H1 (cell line): ENCODE measurements around the gene COX7A2. TPM values are rescaled to one million over a fixed set of nuclear protein-coding genes. Genes with fewer than 3 reads are reported as not detected.

ENCODE experiments used
- CTCF ChIA-PET: fragments of 300-600 bp; sonication (Branson Sonifier 250); formaldehyde crosslinking; loops from one replicate; lab custom pipeline; 2021; ENCODE audit not compliant: partially characterized antibody; lab: Charles Lee
- POLR2A ChIA-PET: fragments of 300-600 bp; sonication (Branson Sonifier 250); formaldehyde crosslinking; loops from one replicate; lab custom pipeline; 2021; ENCODE audit warnings: inconsistent platforms; ENCODE audit not compliant: partially characterized antibody; lab: Charles Lee
- DNase-seq, 2 experiments: peaks; one replicate each; pipeline versions ENCODE4 v3.0.0 to v3.0.0-alpha.2; 2010 to 2022; ENCODE audit warnings: low spot score in 2 of 2, low read depth in 1 of 2, mixed read lengths in 1 of 2
- FAIRE-seq: peaks from 2 replicates; lab custom pipeline; 2011; peaks lifted over from hg19 to GRCh38; lab: Jason Lieb, UNC
- H2AFZ ChIP-seq: 2 replicates; pipeline ENCODE4 v1.8.1; 2012; ENCODE audit warnings: low read length, inconsistent platforms
- H2AK5ac ChIP-seq: 2 replicates; pipeline ENCODE4 v1.6.1; 2013; ENCODE audit warnings: low read depth, low read length
- H2BK120ac ChIP-seq: replicated peaks from 2 replicates; pipeline ENCODE3; 2013; ENCODE audit warnings: low read depth, low read length, inconsistent platforms
- H2BK12ac ChIP-seq: 2 replicates; pipeline ENCODE4 v1.6.1; 2013; ENCODE audit warnings: low read depth, low read length
- H2BK15ac ChIP-seq: 2 replicates; pipeline ENCODE4 v1.6.1; 2013; ENCODE audit warnings: low read length
- H2BK20ac ChIP-seq: 2 replicates; pipeline ENCODE4 v1.6.1; 2013; ENCODE audit warnings: low read length
- H2BK5ac ChIP-seq: 2 replicates; pipeline ENCODE4 v1.6.1; 2013; ENCODE audit warnings: low read depth, low read length
- H3K14ac ChIP-seq: 2 replicates; pipeline ENCODE4 v1.6.1; 2013; ENCODE audit warnings: inconsistent platforms; ENCODE audit not compliant: insufficient read length
- H3K18ac ChIP-seq: 2 replicates; pipeline ENCODE4 v1.6.1; 2013; ENCODE audit warnings: low read length; ENCODE audit errors: extremely low read depth
- H3K23ac ChIP-seq: 2 replicates; pipeline ENCODE4 v1.6.1; 2013; ENCODE audit warnings: inconsistent platforms; ENCODE audit not compliant: insufficient read length
- H3K23me2 ChIP-seq: 2 replicates; pipeline ENCODE4 v1.6.1; 2013; ENCODE audit warnings: low read depth, low read length
- H3K27ac ChIP-seq: 2 replicates; pipeline ENCODE4 v1.6.1; 2011; ENCODE audit warnings: low read depth, low read length, inconsistent platforms
- H3K27me3 ChIP-seq, 4 experiments: replicated peaks in 1 of 4; 1 replicate in 1 of 4; 2 replicates in 3 of 4; pipeline versions ENCODE4 v1.6.1 to v1.8.1; 2011 to 2013; ENCODE audit warnings: low read length in 3 of 4, mild to moderate bottlenecking in 3 of 4, inconsistent platforms in 2 of 4, mixed read lengths in 2 of 4, moderate library complexity in 1 of 4; ENCODE audit not compliant: control insufficient read depth in 3 of 4, insufficient read depth in 3 of 4; ENCODE audit errors: extremely low read depth in 1 of 4
- H3K36me3 ChIP-seq, 4 experiments: 2 replicates each; pipeline versions ENCODE4 v1.6.1 to v1.8.1; 2011 to 2013; ENCODE audit warnings: mild to moderate bottlenecking in 4 of 4, low read length in 3 of 4, moderate library complexity in 2 of 4, control low read depth in 1 of 4, inconsistent platforms in 1 of 4; ENCODE audit not compliant: insufficient read depth in 4 of 4, control insufficient read depth in 2 of 4
- H3K4ac ChIP-seq: replicated peaks from 2 replicates; pipeline ENCODE3; 2013; ENCODE audit warnings: low read length, low read depth, mixed read lengths, inconsistent platforms; ENCODE audit not compliant: insufficient read length
- H3K4me1 ChIP-seq, 4 experiments: replicated peaks in 1 of 4; 1 replicate in 1 of 4; 2 replicates in 3 of 4; pipeline versions ENCODE4 v1.6.1 to v1.8.1; 2011 to 2013; ENCODE audit warnings: low read length in 3 of 4, inconsistent platforms in 2 of 4, mixed read lengths in 1 of 4; ENCODE audit not compliant: insufficient read depth in 4 of 4, control insufficient read depth in 3 of 4
- H3K4me2 ChIP-seq, 2 experiments: 2 replicates each; pipeline versions ENCODE4 v1.6.1 to v1.8.1; 2011 to 2013; ENCODE audit warnings: low read depth in 2 of 2, low read length in 2 of 2, control low read depth in 1 of 2, inconsistent platforms in 1 of 2, mild to moderate bottlenecking in 1 of 2; ENCODE audit not compliant: insufficient read depth in 1 of 2
- H3K4me3 ChIP-seq, 4 experiments: fragments of 200-600, 300-600 bp in 1 of 4; sonication (generic), shearing (Covaris generic), sonication (Bioruptor Twin) in 1 of 4; 2 replicates each; pipeline versions ENCODE4 v1.5.1 to v1.8.1; 2011 to 2016; ENCODE audit warnings: low read length in 4 of 4, low read depth in 3 of 4, control low read depth in 2 of 4, inconsistent platforms in 2 of 4, mild to moderate bottlenecking in 2 of 4, mixed read lengths in 1 of 4, moderate library complexity in 1 of 4; ENCODE audit not compliant: insufficient read depth in 2 of 4; ENCODE audit errors: extremely low read depth in 1 of 4
- H3K56ac ChIP-seq: replicated peaks from 2 replicates; pipeline ENCODE3; 2013; ENCODE audit warnings: low read depth, mild to moderate bottlenecking, mixed read lengths, low read length, inconsistent platforms; ENCODE audit not compliant: insufficient read length
- H3K79me1 ChIP-seq: 2 replicates; pipeline ENCODE4 v1.6.1; 2013; ENCODE audit warnings: low read depth, low read length, control low read depth
- H3K79me2 ChIP-seq, 2 experiments: 2 replicates each; pipeline versions ENCODE4 v1.6.1 to v1.8.1; 2012 to 2013; ENCODE audit warnings: low read length in 2 of 2, mild to moderate bottlenecking in 2 of 2, inconsistent platforms in 1 of 2; ENCODE audit not compliant: insufficient read depth in 2 of 2, control insufficient read depth in 1 of 2
- H3K9ac ChIP-seq, 4 experiments: replicated peaks in 1 of 4; 1 replicate in 1 of 4; 2 replicates in 3 of 4; pipeline versions ENCODE4 v1.6.1 to v1.8.1; 2011 to 2013; ENCODE audit warnings: low read depth in 3 of 4, low read length in 3 of 4, control low read depth in 2 of 4, mild to moderate bottlenecking in 2 of 4, moderate library complexity in 2 of 4, inconsistent platforms in 1 of 4; ENCODE audit errors: extremely low read depth in 1 of 4
- H3K9me3 ChIP-seq, 2 experiments: 2 replicates each; pipeline versions ENCODE4 v1.6.1 to v1.8.1; 2012 to 2013; ENCODE audit warnings: mild to moderate bottlenecking in 2 of 2, moderate library complexity in 2 of 2, control low read depth in 1 of 2, inconsistent platforms in 1 of 2, low read depth in 1 of 2, low read length in 1 of 2, mixed read lengths in 1 of 2; ENCODE audit not compliant: insufficient read depth in 2 of 2
- H4K20me1 ChIP-seq, 2 experiments: replicated peaks in 1 of 2; 2 replicates each; pipeline versions ENCODE3 to v1.8.1; 2011 to 2013; ENCODE audit warnings: inconsistent platforms in 2 of 2, low read length in 2 of 2, mild to moderate bottlenecking in 1 of 2; ENCODE audit not compliant: insufficient read depth in 2 of 2, control insufficient read depth in 1 of 2
- H4K5ac ChIP-seq: 2 replicates; pipeline ENCODE4 v1.6.1; 2013; ENCODE audit warnings: low read length, low read depth, mixed read lengths, inconsistent platforms; ENCODE audit not compliant: insufficient read length
- H4K8ac ChIP-seq: 2 replicates; pipeline ENCODE4 v1.8.0; 2013; ENCODE audit warnings: mild to moderate bottlenecking, moderate library complexity, low read length, inconsistent platforms; ENCODE audit not compliant: insufficient read depth; ENCODE audit errors: extremely low read depth
- H4K91ac ChIP-seq: replicated peaks from 2 replicates; pipeline ENCODE3; 2013; ENCODE audit warnings: low read length, mixed read lengths, inconsistent platforms; ENCODE audit not compliant: insufficient read length
- RFX5 ChIP-seq: IDR thresholded peaks from 2 replicates; pipeline ENCODE4 v1.6.1; 2011; ENCODE audit warnings: low read depth, low read length, improper control_type of control experiment, borderline replicate concordance
- SP1 ChIP-seq: IDR thresholded peaks from 2 replicates; pipeline ENCODE4 v1.6.1; 2011; ENCODE audit warnings: low read depth, low read length
- ZNF274 ChIP-seq: IDR thresholded peaks from 2 replicates; pipeline ENCODE4 v1.7.0; 2012; ENCODE audit warnings: low read length, borderline replicate concordance; ENCODE audit errors: extremely low read depth
- WGBS, 2 experiments: shearing (Covaris generic) in 1 of 2; methylation state at CpG; one replicate each; pipeline versions ENCODE4 v1.1.6 to v1.1.7; 2013 to 2015; ENCODE audit warnings: low lambda C conversion rate in 2 of 2, mixed read lengths in 2 of 2, inconsistent platforms in 1 of 2, low coverage in 1 of 2, missing lambda C conversion rate in 1 of 2; ENCODE audit not compliant: insufficient replicate concordance in 2 of 2, insufficient coverage in 1 of 2, insufficient read length in 1 of 2; ENCODE audit errors: extremely low coverage in 1 of 2, missing lambda C conversion rate in 1 of 2; 5-methylcytosine and 5-hydroxymethylcytosine counted together
- polyA plus RNA-seq, 7 experiments: library from polyadenylated mRNA; depleted of rRNA in 3 of 7; stranded (reverse) in 5 of 7; unstranded in 2 of 7; fragments of >200 nt in 5 of 7; fragments of 200-250 nt in 2 of 7; gene quantifications; 1 replicate in 5 of 7; 2 replicates in 1 of 7; 4 replicates in 1 of 7; pipeline versions ENCODE4 v1.2.1 to v1.2.3, GENCODE V29; 2011 to 2013; ENCODE audit warnings: missing spikeins in 2 of 7, mixed read lengths in 2 of 7
- total RNA-seq: library from RNA; stranded (reverse); fragmentation: NEBNext Ultra II Directional; extraction: Animal tissue kit (Norgen Biotek cat#: 25700); gene quantifications from 2 replicates; pipeline ENCODE4 v1.2.1, GENCODE V29; 2021
- TF ChIP-seq, protein P1 (sequence below), 3 experiments: IDR thresholded peaks; 1 replicate in 2 of 3; 2 replicates in 1 of 3; pipeline versions ENCODE4 v1.5.1 to v1.6.1; 2011; ENCODE audit warnings: low read length in 3 of 3, mild to moderate bottlenecking in 3 of 3, inconsistent platforms in 2 of 3, low read depth in 1 of 3, moderate library complexity in 1 of 3; ENCODE audit not compliant: insufficient read depth in 1 of 3; ENCODE audit errors: control extremely low read depth in 1 of 3

COX7A2 gene
- total and polyA plus RNA-seq, 2 of the 8 experiments (the other 6 are each of a cell fraction or from before 2014, with no cell fraction given): 262 to 468 TPM

DNA sequence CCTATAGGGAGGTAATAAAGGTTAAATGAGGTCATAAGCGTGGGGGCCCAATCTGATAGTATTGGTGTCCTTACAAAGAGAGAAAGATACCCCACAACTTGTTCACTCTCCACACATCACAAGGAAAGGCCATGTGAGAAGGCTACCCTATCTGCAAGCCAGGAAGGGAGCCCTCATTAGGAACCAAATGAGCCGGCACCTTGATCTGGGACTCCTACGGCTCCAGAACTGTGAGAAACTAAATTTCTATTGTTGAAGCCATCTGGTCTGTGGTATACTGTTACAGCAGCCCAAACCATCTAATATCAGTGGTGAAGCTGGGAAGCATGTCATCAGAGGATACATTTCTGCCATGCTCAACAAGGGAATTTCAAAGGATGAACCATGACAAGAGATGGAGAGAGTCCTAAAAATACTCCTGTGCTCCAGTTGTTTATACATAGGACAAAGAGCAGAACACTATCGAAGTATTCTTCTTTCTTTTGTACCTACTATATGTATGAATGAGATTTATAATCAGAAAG is 10.4 kb downstream of the COX7A2 start:
- Histone ChIP-seq H3K4me2 (no peak overlapping the region), H3K79me1 (no peaks in the 10 kb centered on the region), H2AFZ (no peak overlapping the region), H4K8ac (no peak overlapping the region), H3K9me3 (no peaks in the 10 kb centered on the region), H3K36me3 (peaks cover 0 to 17% (median 7%) of the 10 kb centered on the region in 4 experiments; a peak in 5 of 8 replicates), H4K91ac (no peak overlapping the region), H3K23ac (no peak overlapping the region), H3K4me1 (peaks cover 0 to 9% (median 6%) of the 10 kb centered on the region in 4 experiments; a peak in 3 of 7 replicates), H3K9ac (no peak overlapping the region), H3K79me2 (no peaks in the 10 kb centered on the region), H3K56ac (no peak overlapping the region), H2BK20ac (no peak overlapping the region), H2AK5ac (no peak overlapping the region), H2BK12ac (no peak overlapping the region), H2BK120ac (no peak overlapping the region), H4K20me1 (no peaks in the 10 kb centered on the region), H3K27me3 (peaks cover 0 to 1% (median 0%) of the 10 kb centered on the region in 4 experiments; a peak in 1 of 7 replicates), H3K18ac (no peak overlapping the region), H3K14ac (no peak overlapping the region), H3K4me3 (no peak overlapping the region), H2BK15ac (no peak overlapping the region), H4K5ac (no peak overlapping the region), H3K27ac (no peak overlapping the region), H3K4ac (no peak overlapping the region), H3K23me2 (no peaks in the 10 kb centered on the region), H2BK5ac (0 out of 2 replicates have a peak overlapping the region, but pooled peaks have one; percentile 8)
- DNase-seq (no peak), FAIRE-seq (no peak)
- 71% methylated on average over 4 of the region's 4 CpGs; no CpG with 5 or more reads in 1 of the 2 experiments for WGBS, 2 experiments
- ChIA-PET POLR2A (interaction anchor here (1.0 to 4.6 kb wide), 2 partner anchors 11 to 16 kb away, joined by 4 to 35 read pairs; partner anchors contain the start of gene COX7A2), CTCF (interaction anchor here (0.7 to 1.9 kb wide), 6 partner anchors 12 to 308 kb away, joined by 3 to 5 read pairs (median 3); no protein-coding TSS in a partner anchor)
- TF ChIP-seq SP1 (no peak), ZNF274 (no peak), RFX5 (no peak)
- TF ChIP-seq, protein P1, sequence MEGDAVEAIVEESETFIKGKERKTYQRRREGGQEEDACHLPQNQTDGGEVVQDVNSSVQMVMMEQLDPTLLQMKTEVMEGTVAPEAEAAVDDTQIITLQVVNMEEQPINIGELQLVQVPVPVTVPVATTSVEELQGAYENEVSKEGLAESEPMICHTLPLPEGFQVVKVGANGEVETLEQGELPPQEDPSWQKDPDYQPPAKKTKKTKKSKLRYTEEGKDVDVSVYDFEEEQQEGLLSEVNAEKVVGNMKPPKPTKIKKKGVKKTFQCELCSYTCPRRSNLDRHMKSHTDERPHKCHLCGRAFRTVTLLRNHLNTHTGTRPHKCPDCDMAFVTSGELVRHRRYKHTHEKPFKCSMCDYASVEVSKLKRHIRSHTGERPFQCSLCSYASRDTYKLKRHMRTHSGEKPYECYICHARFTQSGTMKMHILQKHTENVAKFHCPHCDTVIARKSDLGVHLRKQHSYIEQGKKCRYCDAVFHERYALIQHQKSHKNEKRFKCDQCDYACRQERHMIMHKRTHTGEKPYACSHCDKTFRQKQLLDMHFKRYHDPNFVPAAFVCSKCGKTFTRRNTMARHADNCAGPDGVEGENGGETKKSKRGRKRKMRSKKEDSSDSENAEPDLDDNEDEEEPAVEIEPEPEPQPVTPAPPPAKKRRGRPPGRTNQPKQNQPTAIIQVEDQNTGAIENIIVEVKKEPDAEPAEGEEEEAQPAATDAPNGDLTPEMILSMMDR (IDR thresholded peaks at IDR 0.05; ENCODE audit: control extremely low read depth in 1 of 3, insufficient read depth in 1 of 3, low read depth in 1 of 3, low read length in 3 of 3): no peak
